ENCODE measurements around the gene LIN7B. TPM values are rescaled to one million over a fixed set of nuclear protein-coding genes. Genes with fewer than 3 reads are reported as not detected.

Gene LIN7B
- total and polyA plus RNA-seq, 9 of the 15 experiments (the other 6 are each of a cell fraction or from before 2014, with no cell fraction given) = 0.89 to 15.7 (median 4.0) TPM

GRCh38 chr19:49118565-49119410 is 4.6 kb downstream of the LIN7B start, which contains the start of gene C19orf73 (continued):
- TF ChIP-seq CHCHD3 (CRISPR knock-in tag; IDR thresholded peaks at IDR 0.05) (no peak), FOXK2 (conservative IDR thresholded peaks at IDR 0.05 in 1 of 2, IDR thresholded peaks at IDR 0.05 in 1 of 2; ENCODE audit: low read depth in 2 of 2) (peak in 1 of 2 experiments; percentile 99; a peak in 2 of 4 replicates), HDAC3 (IDR thresholded peaks at IDR 0.05; ENCODE audit: borderline replicate concordance, partially characterized antibody) (no peak), ZNF644 (tag; IDR thresholded peaks at IDR 0.05; ENCODE audit: low read depth) (no peak), MXI1 (IDR thresholded peaks at IDR 0.05; ENCODE audit: low read depth, low read length) (peak; percentile 70; the same call in 1 of the 2 replicates), NELFE (IDR thresholded peaks at IDR 0.05; ENCODE audit: insufficient read depth, insufficient read length) (no peak), ZNF398 (CRISPR knock-in tag; IDR thresholded peaks at IDR 0.05) (no peak), HMG20A (CRISPR knock-in tag; conservative IDR thresholded peaks at IDR 0.05) (no peak), ARID3B (CRISPR knock-in tag; IDR thresholded peaks at IDR 0.05; ENCODE audit: borderline replicate concordance) (no peak), XRCC3 (IDR thresholded peaks at IDR 0.05) (no peak), BHLHE40 (IDR thresholded peaks at IDR 0.05; ENCODE audit: low read length) (peak; percentile 93), HDAC6 (IDR thresholded peaks at IDR 0.05; ENCODE audit: low read depth, low read length) (no peak), CHD1 (IDR thresholded peaks at IDR 0.05; ENCODE audit: low read length) (peak; percentile 65), NR2C2 (CRISPR knock-in tag; IDR thresholded peaks at IDR 0.05) (peak; percentile 78; the same call in 1 of the 2 replicates), NR2C2 (tag; IDR thresholded peaks at IDR 0.05) (peak; percentile 81), CBX2 (IDR thresholded peaks at IDR 0.05; ENCODE audit: insufficient read depth, low read length, poor library complexity, severe bottlenecking) (no peak), ETV5 (CRISPR knock-in tag; IDR thresholded peaks at IDR 0.05; ENCODE audit: low read depth) (peak; percentile 88), NCOA1 (IDR thresholded peaks at IDR 0.05; ENCODE audit: low read depth) (no peak), SP1 (CRISPR knock-in tag; IDR thresholded peaks at IDR 0.05) (peak; percentile 97), BMI1 (IDR thresholded peaks at IDR 0.05; ENCODE audit: low read length) (no peak)
- TF ChIP-seq, protein P1, sequence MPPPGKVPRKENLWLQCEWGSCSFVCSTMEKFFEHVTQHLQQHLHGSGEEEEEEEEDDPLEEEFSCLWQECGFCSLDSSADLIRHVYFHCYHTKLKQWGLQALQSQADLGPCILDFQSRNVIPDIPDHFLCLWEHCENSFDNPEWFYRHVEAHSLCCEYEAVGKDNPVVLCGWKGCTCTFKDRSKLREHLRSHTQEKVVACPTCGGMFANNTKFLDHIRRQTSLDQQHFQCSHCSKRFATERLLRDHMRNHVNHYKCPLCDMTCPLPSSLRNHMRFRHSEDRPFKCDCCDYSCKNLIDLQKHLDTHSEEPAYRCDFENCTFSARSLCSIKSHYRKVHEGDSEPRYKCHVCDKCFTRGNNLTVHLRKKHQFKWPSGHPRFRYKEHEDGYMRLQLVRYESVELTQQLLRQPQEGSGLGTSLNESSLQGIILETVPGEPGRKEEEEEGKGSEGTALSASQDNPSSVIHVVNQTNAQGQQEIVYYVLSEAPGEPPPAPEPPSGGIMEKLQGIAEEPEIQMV (tag; conservative IDR thresholded peaks at IDR 0.05; ENCODE audit: low read depth) = no peak
- TF ChIP-seq, protein P2, sequence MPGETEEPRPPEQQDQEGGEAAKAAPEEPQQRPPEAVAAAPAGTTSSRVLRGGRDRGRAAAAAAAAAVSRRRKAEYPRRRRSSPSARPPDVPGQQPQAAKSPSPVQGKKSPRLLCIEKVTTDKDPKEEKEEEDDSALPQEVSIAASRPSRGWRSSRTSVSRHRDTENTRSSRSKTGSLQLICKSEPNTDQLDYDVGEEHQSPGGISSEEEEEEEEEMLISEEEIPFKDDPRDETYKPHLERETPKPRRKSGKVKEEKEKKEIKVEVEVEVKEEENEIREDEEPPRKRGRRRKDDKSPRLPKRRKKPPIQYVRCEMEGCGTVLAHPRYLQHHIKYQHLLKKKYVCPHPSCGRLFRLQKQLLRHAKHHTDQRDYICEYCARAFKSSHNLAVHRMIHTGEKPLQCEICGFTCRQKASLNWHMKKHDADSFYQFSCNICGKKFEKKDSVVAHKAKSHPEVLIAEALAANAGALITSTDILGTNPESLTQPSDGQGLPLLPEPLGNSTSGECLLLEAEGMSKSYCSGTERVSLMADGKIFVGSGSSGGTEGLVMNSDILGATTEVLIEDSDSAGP (CRISPR knock-in tag; IDR thresholded peaks at IDR 0.05) = peak; percentile 94
